K562 (cell line): ENCODE data around the gene CRKL. TPM values are rescaled to one million over a fixed set of nuclear protein-coding genes. Genes with fewer than 3 reads are reported as not detected.

ENCODE experiments used
- ARID3B ChIP-seq: fragments of 250-450 bp; sonication (Bioruptor Pico); IDR thresholded peaks from 2 replicates; pipeline ENCODE4 v1.4.0; 2020; ENCODE audit warnings: borderline replicate concordance
- ATF1 ChIP-seq, 2 experiments: fragments of 450-650 bp in 1 of 2; IDR thresholded peaks; 2 replicates each; pipeline ENCODE4 v1.6.1; 2016; ENCODE audit warnings: missing compliant biosample characterization in 1 of 2, missing genetic modification characterization in 1 of 2
- CBX1 ChIP-seq: sonication (generic); IDR thresholded peaks from 2 replicates; pipeline ENCODE4 v1.6.1; 2016; ENCODE audit warnings: antibody characterized with exemption, low read depth, mild to moderate bottlenecking
- FOXJ2 ChIP-seq: fragments of 200-800 bp; sonication (Bioruptor generic); IDR thresholded peaks from 2 replicates; pipeline ENCODE4 v1.6.1; 2016; ENCODE audit warnings: missing genetic modification characterization, missing compliant biosample characterization
- GABPB1 ChIP-seq: sonication (generic); formaldehyde crosslinking; IDR thresholded peaks from 2 replicates; pipeline ENCODE4 v1.8.0; 2022; ENCODE audit warnings: mild to moderate bottlenecking, missing genetic modification reagents
- HDGF ChIP-seq: fragments of 450-650 bp; IDR thresholded peaks from 2 replicates; pipeline ENCODE4 v1.6.1; 2016
- HSF4 ChIP-seq: fragments of 250-450 bp; sonication (Bioruptor Pico); IDR thresholded peaks from 2 replicates; pipeline ENCODE4 v2.1.2; 2022; ENCODE audit warnings: mild to moderate bottlenecking, moderate library complexity, borderline replicate concordance
- MBD2 ChIP-seq: sonication (generic); IDR thresholded peaks from 2 replicates; pipeline ENCODE4 v1.6.1; 2016; ENCODE audit warnings: low read depth, borderline replicate concordance
- NCOA1 ChIP-seq: fragments of 450-650 bp; IDR thresholded peaks from 2 replicates; pipeline ENCODE4 v1.6.1; 2016; ENCODE audit warnings: low read depth
- POLR2H ChIP-seq: IDR thresholded peaks from 2 replicates; pipeline ENCODE4 v1.6.1; 2016; ENCODE audit warnings: missing genetic modification characterization, low read depth, mild to moderate bottlenecking, control low read depth, missing compliant biosample characterization, moderate library complexity
- PTBP1 ChIP-seq: fragments of 200-400 bp; formaldehyde crosslinking; IDR thresholded peaks from 2 replicates; pipeline ENCODE4 v1.6.1; 2017; ENCODE audit warnings: low read depth, low read length
- TGIF2 ChIP-seq: sonication (generic); formaldehyde crosslinking; IDR thresholded peaks from 2 replicates; pipeline ENCODE4 v1.8.1; 2022; ENCODE audit warnings: mild to moderate bottlenecking, missing genetic modification reagents, moderate library complexity
- ZNF12 ChIP-seq: sonication (generic); formaldehyde crosslinking; IDR thresholded peaks from 2 replicates; pipeline ENCODE4 v1.4.0; 2020; ENCODE audit warnings: mild to moderate bottlenecking, missing genetic modification reagents
- ZNF224 ChIP-seq: sonication (generic); formaldehyde crosslinking; IDR thresholded peaks from 2 replicates; pipeline ENCODE4 v1.8.0; 2022; ENCODE audit warnings: mild to moderate bottlenecking, missing genetic modification reagents
- ZNF253 ChIP-seq: fragments of 250-450 bp; sonication (Bioruptor Pico); conservative IDR thresholded peaks from 2 replicates; pipeline ENCODE4 v1.6.1; 2021; ENCODE audit warnings: mild to moderate bottlenecking
- ZNF398 ChIP-seq: fragments of 250-450 bp; sonication (Bioruptor Pico); IDR thresholded peaks from 2 replicates; pipeline ENCODE4 v1.8.0; 2021; ENCODE audit warnings: moderate library complexity, mild to moderate bottlenecking, inconsistent platforms
- ZNF449 ChIP-seq: fragments of 250-450 bp; sonication (Bioruptor Pico); IDR thresholded peaks from 2 replicates; pipeline ENCODE4 v1.8.0; 2022; ENCODE audit warnings: moderate library complexity, mild to moderate bottlenecking, inconsistent platforms
- ZNF586 ChIP-seq: fragments of 450-650 bp; formaldehyde crosslinking; conservative IDR thresholded peaks from 2 replicates; pipeline ENCODE4 v1.4.0; 2020; ENCODE audit warnings: mild to moderate bottlenecking, moderate library complexity
- ZNF592 ChIP-seq: fragments of 450-650 bp; IDR thresholded peaks from 2 replicates; pipeline ENCODE4 v1.6.1; 2017; ENCODE audit warnings: antibody characterized with exemption, mild to moderate bottlenecking
- ZNF79 ChIP-seq: fragments of 250-450 bp; sonication (Bioruptor Pico); IDR thresholded peaks from 2 replicates; pipeline ENCODE4 v1.4.0; 2020; ENCODE audit warnings: low read depth, mild to moderate bottlenecking, moderate library complexity
- polyA plus RNA-seq, 8 experiments: library from polyadenylated mRNA; depleted of rRNA in 4 of 8; stranded (reverse) in 5 of 8; unstranded in 3 of 8; fragments of >200 nt; fragmentation: Nextera tagmentation in 2 of 8; fragmentation: Illumina TruSeq in 1 of 8; extraction: Ambion mirVana in 2 of 8; extraction: Trizol in 1 of 8; gene quantifications; 2 replicates each; pipeline versions ENCODE4 v1.2.1 to v1.2.3, GENCODE V29; 2011 to 2014; ENCODE audit warnings: inconsistent platforms in 1 of 8, missing spikeins in 1 of 8
- total RNA-seq, 7 experiments: library from RNA; depleted of rRNA in 6 of 7; stranded (reverse); fragments of >200 nt in 6 of 7; fragmentation: Illumina TruSeq in 2 of 7; extraction: Trizol in 2 of 7; gene quantifications; 2 replicates each; pipeline versions ENCODE4 v1.2.1 to v1.2.3, GENCODE V29; 2011 to 2021; ENCODE audit warnings: low replicate concordance in 1 of 7

CRKL gene
- total and polyA plus RNA-seq, 9 of the 15 experiments (the other 6 are each of a cell fraction or from before 2014, with no cell fraction given), result 100 to 263 (median 124) TPM

GRCh38 chr22:20956258-20957101, 39.3 kb downstream of the CRKL start (continued):
- no peak for TF ChIP-seq ZNF224 (CRISPR knock-in tag)
- no peak for TF ChIP-seq FOXJ2 (tag)
- TF ChIP-seq ZNF449 (CRISPR knock-in tag), result no peak
- TF ChIP-seq ATF1 (CRISPR knock-in tag; IDR thresholded peaks at IDR 0.05), result no peak
- no peak for TF ChIP-seq ATF1 (tag; IDR thresholded peaks at IDR 0.05)
- TF ChIP-seq ARID3B (CRISPR knock-in tag), result no peak
- TF ChIP-seq ZNF586, result no peak
- no peak for TF ChIP-seq ZNF12 (CRISPR knock-in tag)
- no peak for TF ChIP-seq MBD2
- no peak for TF ChIP-seq CBX1
- no peak for TF ChIP-seq ZNF79 (CRISPR knock-in tag)
- TF ChIP-seq HDGF, result no peak
- no peak for TF ChIP-seq PTBP1
- no peak for TF ChIP-seq GABPB1 (CRISPR knock-in tag)
- no peak for TF ChIP-seq ZNF592
- TF ChIP-seq TGIF2 (CRISPR knock-in tag), result no peak
- no peak for TF ChIP-seq NCOA1
- TF ChIP-seq ZNF253 (CRISPR knock-in tag), result no peak
- TF ChIP-seq HSF4 (CRISPR knock-in tag), result no peak
- TF ChIP-seq ZNF398 (CRISPR knock-in tag), result no peak
- TF ChIP-seq POLR2H (tag), result no peak
